Hepatocyte (in vitro differentiated cells): ENCODE results near the gene PDSS2. TPM values are rescaled to one million over a fixed set of nuclear protein-coding genes. Genes with fewer than 3 reads are reported as not detected.

ENCODE experiments used
- DNase-seq: peaks from one replicate; pipeline ENCODE4 v3.0.0-alpha.2; 2016; ENCODE audit warnings: low spot score
- H2AFZ ChIP-seq: fragments of 200-600 bp; sonication (generic); 2 replicates; pipeline ENCODE4 v1.6.0; 2016; ENCODE audit warnings: antibody characterized with exemption, mild to moderate bottlenecking
- H3K27ac ChIP-seq: fragments of 200-600 bp; sonication (generic); 2 replicates; pipeline ENCODE4 v1.5.1; 2016; ENCODE audit warnings: mild to moderate bottlenecking
- H3K27me3 ChIP-seq: fragments of 200-600 bp; sonication (generic); 2 replicates; pipeline ENCODE4 v1.6.1; 2016
- H3K36me3 ChIP-seq: fragments of 200-600 bp; sonication (generic); replicated peaks from 2 replicates; pipeline ENCODE4 v1.5.1; 2016; ENCODE audit warnings: low read depth; ENCODE audit not compliant: insufficient read depth
- H3K4me1 ChIP-seq: fragments of 200-600 bp; sonication (generic); 2 replicates; pipeline ENCODE4 v1.5.1; 2016; ENCODE audit warnings: mild to moderate bottlenecking, moderate library complexity; ENCODE audit not compliant: insufficient read depth
- H3K4me2 ChIP-seq: fragments of 200-600 bp; sonication (generic); 2 replicates; pipeline ENCODE4 v1.6.0; 2016
- H3K4me3 ChIP-seq: fragments of 200-600 bp; sonication (generic); 2 replicates; pipeline ENCODE4 v1.5.1; 2016; ENCODE audit warnings: mild to moderate bottlenecking
- H3K79me2 ChIP-seq: fragments of 200-600 bp; sonication (generic); 2 replicates; pipeline ENCODE4 v1.6.0; 2017; ENCODE audit warnings: mild to moderate bottlenecking
- H3K9me2 ChIP-seq: fragments of 200-600 bp; sonication (generic); replicated peaks from 2 replicates; pipeline ENCODE4 v1.6.0; 2017; ENCODE audit warnings: mild to moderate bottlenecking; ENCODE audit not compliant: insufficient read depth
- H3K9me3 ChIP-seq: fragments of 200-600 bp; sonication (generic); 2 replicates; pipeline ENCODE4 v1.5.1; 2016; ENCODE audit warnings: low read depth, mild to moderate bottlenecking
- H4K20me1 ChIP-seq: fragments of 200-600 bp; sonication (generic); 2 replicates; pipeline ENCODE4 v1.6.0; 2016; ENCODE audit warnings: mild to moderate bottlenecking; ENCODE audit not compliant: insufficient read depth, poor library complexity, severe bottlenecking
- EZH2 ChIP-seq: fragments of 200-600 bp; sonication (generic); IDR thresholded peaks from 2 replicates; pipeline ENCODE4 v1.6.1; 2016; ENCODE audit warnings: antibody characterized with exemption, mild to moderate bottlenecking, borderline replicate concordance
- EZH2phosphoT487 ChIP-seq: fragments of 200-600 bp; sonication (generic); IDR thresholded peaks from one replicate; pipeline ENCODE4 v1.6.1; 2018; ENCODE audit warnings: antibody characterized with exemption, mild to moderate bottlenecking, low read depth, moderate library complexity; ENCODE audit not compliant: unreplicated experiment, severe bottlenecking
- WGBS: methylation state at CpG from one replicate; pipeline ENCODE4 v1.1.6; 2016; ENCODE audit warnings: low lambda C conversion rate; ENCODE audit errors: missing lambda C conversion rate; 5-methylcytosine and 5-hydroxymethylcytosine counted together
- polyA plus RNA-seq: library from polyadenylated mRNA; unstranded; fragments of >200 nt; fragmentation: Nextera tagmentation; extraction: Ambion mirVana; gene quantifications from 2 replicates; pipeline ENCODE4 v1.2.1, GENCODE V29; 2016
- total RNA-seq: library from RNA; depleted of rRNA; stranded (reverse); fragments of >200 nt; gene quantifications from 2 replicates; pipeline ENCODE4 v1.2.3, GENCODE V29; 2014
- TF ChIP-seq, protein P1 (sequence below): fragments of 200-600 bp; sonication (generic); IDR thresholded peaks from 2 replicates; pipeline ENCODE4 v1.5.1; 2016; ENCODE audit warnings: antibody characterized with exemption, mild to moderate bottlenecking; ENCODE audit not compliant: poor library complexity

Gene PDSS2
- total and polyA plus RNA-seq, 2 experiments from 2014 or later: 15.3 to 18.2 TPM

DNA sequence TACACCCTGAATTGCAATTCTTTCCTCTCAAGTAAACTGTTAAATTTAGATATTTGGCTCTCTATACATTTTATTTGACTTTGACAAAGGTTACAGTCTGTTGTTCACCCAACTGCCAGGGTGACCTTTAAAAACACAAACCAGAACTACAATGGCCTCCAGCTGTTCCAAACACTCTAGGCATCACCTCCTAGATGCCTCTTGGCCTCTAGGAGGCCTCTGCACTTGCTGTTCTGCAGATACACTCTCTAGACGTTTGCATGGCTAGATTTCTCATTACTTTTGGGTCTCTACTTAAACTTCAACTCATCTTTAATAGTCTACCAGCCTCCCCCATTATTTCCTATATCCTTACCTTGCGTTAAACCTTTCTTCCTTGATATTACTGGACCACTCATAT, 241.2 kb downstream of the PDSS2 start:
- Histone ChIP-seq H3K27me3 (no peaks in the 10 kb centered on the region), H3K4me2 (no peak overlapping the region), H3K79me2 (no peaks in the 10 kb centered on the region), H2AFZ (no peak overlapping the region), H3K4me3 (no peak overlapping the region), H3K9me3 (no peaks in the 10 kb centered on the region), H3K4me1 (peaks cover 16% of the 10 kb centered on the region), H3K27ac (peak overlapping the region; percentile 43), H3K9me2 (no peaks in the 10 kb centered on the region), H3K36me3 (no peaks in the 10 kb centered on the region), H4K20me1 (no peaks in the 10 kb centered on the region)
- TF ChIP-seq EZH2phosphoT487: no peak
- TF ChIP-seq, protein P1, sequence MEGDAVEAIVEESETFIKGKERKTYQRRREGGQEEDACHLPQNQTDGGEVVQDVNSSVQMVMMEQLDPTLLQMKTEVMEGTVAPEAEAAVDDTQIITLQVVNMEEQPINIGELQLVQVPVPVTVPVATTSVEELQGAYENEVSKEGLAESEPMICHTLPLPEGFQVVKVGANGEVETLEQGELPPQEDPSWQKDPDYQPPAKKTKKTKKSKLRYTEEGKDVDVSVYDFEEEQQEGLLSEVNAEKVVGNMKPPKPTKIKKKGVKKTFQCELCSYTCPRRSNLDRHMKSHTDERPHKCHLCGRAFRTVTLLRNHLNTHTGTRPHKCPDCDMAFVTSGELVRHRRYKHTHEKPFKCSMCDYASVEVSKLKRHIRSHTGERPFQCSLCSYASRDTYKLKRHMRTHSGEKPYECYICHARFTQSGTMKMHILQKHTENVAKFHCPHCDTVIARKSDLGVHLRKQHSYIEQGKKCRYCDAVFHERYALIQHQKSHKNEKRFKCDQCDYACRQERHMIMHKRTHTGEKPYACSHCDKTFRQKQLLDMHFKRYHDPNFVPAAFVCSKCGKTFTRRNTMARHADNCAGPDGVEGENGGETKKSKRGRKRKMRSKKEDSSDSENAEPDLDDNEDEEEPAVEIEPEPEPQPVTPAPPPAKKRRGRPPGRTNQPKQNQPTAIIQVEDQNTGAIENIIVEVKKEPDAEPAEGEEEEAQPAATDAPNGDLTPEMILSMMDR: no peak
- no peak for TF ChIP-seq EZH2
- 71% methylated on average over 2 of the region's 2 CpGs for WGBS
- no peak for DNase-seq

DNA sequence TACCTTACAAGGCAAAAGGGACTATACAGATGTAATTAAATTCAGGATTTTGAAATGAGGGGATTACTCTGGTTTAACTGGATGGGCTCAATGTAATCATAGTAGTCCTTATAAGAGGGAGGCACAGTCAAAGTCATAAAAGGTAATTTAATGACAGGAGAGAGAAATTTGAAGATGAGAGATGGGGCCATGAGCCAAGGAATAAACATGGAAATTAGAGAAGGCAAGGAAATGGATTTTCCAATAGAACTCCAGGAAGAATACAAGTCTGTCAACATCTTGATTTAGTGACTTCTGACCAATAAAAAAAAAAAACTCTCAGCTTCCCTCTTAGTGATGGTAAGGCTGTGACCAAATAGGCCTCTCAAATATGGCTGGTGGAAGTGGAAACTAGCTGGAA, 242.1 kb downstream of the PDSS2 start:
- Histone ChIP-seq H3K4me1 (peaks cover 16% of the 10 kb centered on the region), H3K27me3 (no peaks in the 10 kb centered on the region), H3K4me2 (peak overlapping the region; percentile 35), H3K9me2 (no peaks in the 10 kb centered on the region), H3K79me2 (no peaks in the 10 kb centered on the region), H3K27ac (peak overlapping the region; percentile 50), H2AFZ (no peak overlapping the region), H3K9me3 (no peaks in the 10 kb centered on the region), H3K4me3 (no peak overlapping the region), H3K36me3 (no peaks in the 10 kb centered on the region), H4K20me1 (no peaks in the 10 kb centered on the region)
- no peak for DNase-seq
- TF ChIP-seq EZH2 (no peak), EZH2phosphoT487 (no peak)
- TF ChIP-seq, protein P1: no peak

DNA sequence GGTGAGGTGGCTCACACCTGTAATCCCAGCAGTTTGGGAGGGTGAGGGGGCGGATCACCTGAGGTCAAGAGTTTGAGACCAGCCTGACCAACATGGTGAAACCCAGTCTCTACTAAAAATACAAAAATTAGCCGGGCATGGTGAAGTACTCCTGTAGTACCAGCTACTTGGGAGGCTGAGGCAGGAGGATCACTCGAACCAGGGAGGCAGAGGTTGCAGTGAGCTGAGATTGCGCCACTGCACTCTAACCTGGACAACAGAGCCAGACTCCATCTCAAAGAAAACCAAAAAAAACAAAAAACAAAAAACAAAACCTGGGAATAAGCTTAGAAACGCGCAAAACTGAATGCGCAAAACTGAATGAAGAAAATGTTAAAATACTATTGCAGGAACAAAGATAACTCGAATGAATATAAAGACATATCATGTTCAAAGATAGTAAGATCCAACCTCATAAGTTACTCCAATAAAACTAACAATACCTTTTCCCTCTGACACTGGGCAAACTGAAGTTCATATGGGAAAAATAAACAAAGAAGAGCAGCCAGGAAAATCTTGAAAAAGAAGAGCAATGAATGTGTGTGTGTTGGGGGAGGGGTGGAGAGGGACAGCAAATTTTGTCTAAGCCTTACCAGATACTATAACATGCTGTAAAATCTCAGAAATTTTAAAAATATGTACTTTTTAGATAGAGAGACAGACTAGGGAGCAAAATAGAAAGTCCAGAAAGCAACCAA, 243.0 kb downstream of the PDSS2 start:
- Histone ChIP-seq H3K27me3 (no peaks in the 10 kb centered on the region), H3K9me2 (no peaks in the 10 kb centered on the region), H4K20me1 (no peaks in the 10 kb centered on the region), H3K79me2 (no peaks in the 10 kb centered on the region), H3K4me2 (peak overlapping the region; percentile 35), H3K9me3 (no peaks in the 10 kb centered on the region), H2AFZ (no peak overlapping the region), H3K4me3 (no peak overlapping the region), H3K27ac (peak overlapping the region; percentile 50), H3K4me1 (peaks cover 16% of the 10 kb centered on the region), H3K36me3 (no peaks in the 10 kb centered on the region)
- DNase-seq: no peak
- TF ChIP-seq EZH2phosphoT487 (no peak), EZH2 (no peak)
- WGBS: 87% methylated on average over 8 of the region's 8 CpGs

DNA sequence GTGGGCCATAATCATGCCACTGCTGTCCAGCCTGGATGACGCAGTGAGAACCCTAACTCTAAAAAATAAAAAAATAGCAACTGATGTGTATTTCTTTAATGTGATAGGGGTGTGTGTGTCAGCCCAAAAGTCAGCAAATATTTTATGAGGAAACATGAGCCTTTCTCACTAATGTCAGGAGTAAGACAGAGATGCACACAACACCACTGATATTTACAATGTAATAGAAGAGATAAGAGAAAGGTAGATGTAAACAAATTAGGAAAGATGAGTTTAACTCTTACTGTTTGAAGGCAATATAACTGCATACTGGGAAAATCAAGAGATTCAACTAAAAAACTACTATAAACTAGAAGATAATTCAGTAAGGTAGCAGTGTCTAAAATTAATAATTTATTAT, 244.0 kb downstream of the PDSS2 start:
- Histone ChIP-seq H3K4me2 (no peak overlapping the region), H3K27me3 (no peaks in the 10 kb centered on the region), H4K20me1 (no peaks in the 10 kb centered on the region), H3K36me3 (no peaks in the 10 kb centered on the region), H3K27ac (no peak overlapping the region), H3K4me3 (no peak overlapping the region), H3K9me2 (no peaks in the 10 kb centered on the region), H3K79me2 (no peaks in the 10 kb centered on the region), H3K9me3 (no peaks in the 10 kb centered on the region), H3K4me1 (peaks cover 16% of the 10 kb centered on the region), H2AFZ (no peak overlapping the region)
- WGBS: 81% methylated on average over 1 of the region's 1 CpG
- no peak for DNase-seq
- TF ChIP-seq, protein P1: no peak
- TF ChIP-seq EZH2phosphoT487: no peak
- TF ChIP-seq EZH2: no peak
